ENCODE results near the gene RABAC1. TPM values are rescaled to one million over a fixed set of nuclear protein-coding genes. Genes with fewer than 3 reads are reported as not detected.

Gene RABAC1, protein sequence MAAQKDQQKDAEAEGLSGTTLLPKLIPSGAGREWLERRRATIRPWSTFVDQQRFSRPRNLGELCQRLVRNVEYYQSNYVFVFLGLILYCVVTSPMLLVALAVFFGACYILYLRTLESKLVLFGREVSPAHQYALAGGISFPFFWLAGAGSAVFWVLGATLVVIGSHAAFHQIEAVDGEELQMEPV
- 65.1 TPM for polyA plus RNA-seq (2013, experiment 1 of 2)
- polyA plus RNA-seq (2013, experiment 2 of 2): 69.9 TPM

DNA sequence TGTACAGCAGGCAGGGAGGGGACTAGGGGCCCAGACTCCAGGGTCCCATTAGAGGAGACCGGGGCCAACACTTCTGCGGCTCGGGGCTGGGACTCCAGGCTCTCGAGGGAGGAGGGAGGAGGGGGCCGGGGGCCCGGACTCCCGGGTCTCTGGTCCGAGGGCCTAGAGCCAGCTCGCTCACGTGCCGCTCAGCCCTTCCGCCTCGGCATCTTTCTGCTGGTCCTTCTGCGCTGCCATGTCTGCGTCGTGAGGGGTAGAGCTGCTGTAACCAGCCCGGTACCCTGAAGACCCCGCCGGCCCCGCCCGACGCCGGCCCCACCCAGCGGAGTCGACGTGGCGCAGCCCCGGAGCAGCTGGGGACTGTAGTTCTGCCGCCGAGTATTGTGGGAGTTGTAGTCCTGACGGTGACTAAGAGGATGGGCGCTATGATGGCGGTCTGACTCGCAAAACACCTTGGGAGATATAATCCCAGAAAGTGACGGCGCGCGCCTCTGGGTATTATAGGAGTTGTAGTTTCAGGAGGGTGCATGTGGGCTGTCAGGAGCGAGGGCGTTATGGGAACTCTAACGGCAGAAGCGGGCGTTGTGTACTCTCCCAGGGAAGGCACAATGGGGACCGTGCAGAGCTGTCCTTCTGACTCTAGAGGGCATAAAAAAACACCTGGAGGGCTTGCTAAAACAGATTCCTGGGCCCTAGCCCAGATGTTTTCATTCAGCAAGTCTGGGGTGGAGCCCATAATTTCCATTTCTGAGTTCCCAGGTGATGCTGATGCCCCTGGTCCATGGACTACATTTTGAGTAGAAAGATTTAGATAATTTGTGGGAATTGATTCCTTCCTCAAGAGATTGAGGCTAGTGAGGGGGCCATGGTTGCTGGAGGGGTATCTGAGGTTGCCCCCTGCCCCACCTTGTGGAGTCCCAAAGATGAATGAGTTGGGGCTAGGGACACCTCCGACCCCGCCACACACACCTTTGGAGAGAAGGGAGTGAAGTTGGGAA lies at the start of gene RABAC1:
Gene RABAC1 (minus strand): TSS at position 266 of the 998 bp plus-strand sequence. CDS start 29 bp downstream, at position 237.
- Histone ChIP-seq H3K4me3 (ENCODE audit: low read length) (peak within 1 kb of the TSS; percentile 93), H3K27ac (ENCODE audit: low read depth, low read length) (peak within 1 kb of the TSS; percentile 54), H3K9ac (ENCODE audit: low read depth, low read length) (peak within 1 kb of the TSS; percentile 75), H3K36me3 (ENCODE audit: insufficient read depth, low read length) (peaks cover 11% of the 10 kb centered on the region), H3K4me1 (ENCODE audit: insufficient read depth, low read length) (peaks cover 5% of the 10 kb centered on the region), H3K9me3 (ENCODE audit: insufficient read depth, low read depth, low read length) (no peaks in the 10 kb centered on the region), H3K27me3 (ENCODE audit: insufficient read depth, low read length) (no peaks in the 10 kb centered on the region)
- 5% methylated on average over 46 of the region's 46 CpGs for WGBS

DNA sequence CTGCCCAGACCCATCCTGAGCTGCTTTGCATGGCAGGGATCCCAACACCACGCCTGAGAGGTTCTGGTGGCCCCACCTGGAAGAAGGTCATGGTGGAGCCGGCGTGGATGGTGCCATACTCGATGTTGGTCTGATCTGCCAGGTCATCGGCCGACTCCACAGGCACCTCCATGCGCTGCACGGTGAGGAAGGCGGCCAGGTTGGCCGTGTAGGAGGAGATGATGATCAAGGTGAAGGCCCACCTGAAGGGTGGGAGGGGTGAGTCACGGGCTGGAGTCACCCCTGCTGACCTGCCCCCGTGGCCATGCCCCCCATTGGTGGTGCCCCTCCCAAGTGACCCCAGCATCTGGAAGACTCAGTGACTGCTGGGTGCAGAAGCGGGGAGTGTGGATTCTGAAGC lies 47.4 kb upstream of the RABAC1 start:
- no peak overlapping the region for H3K9ac ChIP-seq (ENCODE audit: low read depth, low read length)
- 90% methylated on average over 13 of the region's 13 CpGs for WGBS
- peaks cover 4% of the 10 kb centered on the region; the same call in 1 of the 2 replicates for H3K27me3 ChIP-seq (ENCODE audit: insufficient read depth, low read length)
- H3K4me3 ChIP-seq (ENCODE audit: low read length): no peak overlapping the region
- H3K9me3 ChIP-seq (ENCODE audit: insufficient read depth, low read depth, low read length): no peaks in the 10 kb centered on the region
- no peak overlapping the region for H3K27ac ChIP-seq (ENCODE audit: low read depth, low read length)
- no peaks in the 10 kb centered on the region for H3K4me1 ChIP-seq (ENCODE audit: insufficient read depth, low read length)
- peaks cover 3% of the 10 kb centered on the region; the same call in 1 of the 2 replicates for H3K36me3 ChIP-seq (ENCODE audit: insufficient read depth, low read length)

DNA sequence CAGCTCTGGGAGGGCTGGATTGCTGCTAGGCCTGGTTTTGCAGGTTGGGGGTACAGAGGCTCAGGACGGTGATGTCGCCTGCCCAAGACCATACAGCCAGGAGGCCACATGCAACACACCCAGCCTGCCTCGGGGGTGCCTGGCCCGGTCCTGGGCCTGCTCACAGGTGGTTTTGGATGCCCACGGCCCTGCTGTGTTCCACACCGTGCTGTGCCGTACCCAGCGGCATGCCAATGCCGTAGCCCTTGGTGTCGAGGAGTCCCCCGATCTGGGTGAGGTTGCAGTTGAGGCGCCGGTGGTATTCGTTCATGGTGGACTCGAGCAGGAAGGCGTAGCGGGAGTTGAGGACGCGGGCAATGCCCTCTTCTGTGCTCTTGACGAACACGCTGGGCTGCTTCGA lies 46.4 kb upstream of the RABAC1 start:
- Histone ChIP-seq H3K4me1 (ENCODE audit: insufficient read depth, low read length) (no peaks in the 10 kb centered on the region), H3K9me3 (ENCODE audit: insufficient read depth, low read depth, low read length) (no peaks in the 10 kb centered on the region), H3K36me3 (ENCODE audit: insufficient read depth, low read length) (peaks cover 3% of the 10 kb centered on the region; the same call in 1 of the 2 replicates), H3K27me3 (ENCODE audit: insufficient read depth, low read length) (peaks cover 13% of the 10 kb centered on the region), H3K9ac (ENCODE audit: low read depth, low read length) (no peak overlapping the region), H3K4me3 (ENCODE audit: low read length) (no peak overlapping the region), H3K27ac (ENCODE audit: low read depth, low read length) (no peak overlapping the region)
- WGBS: 96% methylated on average over 22 of the region's 22 CpGs

DNA sequence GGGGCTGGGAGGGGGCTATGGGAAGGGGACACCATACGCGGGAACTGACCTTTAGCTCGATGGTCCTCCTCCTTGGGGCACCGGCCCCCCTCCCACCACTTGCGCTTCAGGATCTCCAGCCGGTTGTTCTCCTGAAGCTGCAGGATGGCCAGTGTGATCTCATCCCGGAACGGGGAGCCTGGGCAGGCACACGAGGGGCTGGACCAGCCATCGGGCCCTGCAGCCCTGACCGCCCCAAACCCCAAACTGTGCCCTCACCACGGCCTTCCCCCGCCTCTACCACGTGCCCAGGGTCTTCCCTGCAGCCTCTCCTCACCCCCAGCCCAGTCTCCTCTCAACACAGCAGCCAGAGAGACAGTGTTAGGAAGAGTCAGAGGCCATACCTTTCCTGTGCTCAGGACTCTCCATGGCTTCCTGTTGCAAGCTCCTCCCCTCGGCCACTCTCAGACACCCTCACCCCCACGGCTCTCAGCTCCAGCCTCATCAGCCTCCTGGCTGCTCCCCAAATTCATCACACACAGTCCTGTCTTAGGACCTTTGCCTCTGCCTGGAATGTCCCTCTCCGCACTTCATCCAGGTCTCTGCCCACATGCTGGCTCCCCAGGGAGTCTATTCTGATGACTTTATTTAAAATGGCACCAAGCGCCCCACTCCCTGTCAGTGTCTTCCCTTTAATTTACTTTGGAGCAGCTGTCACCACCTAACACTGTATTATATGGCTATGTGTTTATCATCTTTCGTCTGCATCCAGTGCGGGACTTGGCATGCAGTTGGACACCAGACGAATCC lies 44.6 kb upstream of the RABAC1 start:
- no peaks in the 10 kb centered on the region for H3K4me1 ChIP-seq (ENCODE audit: insufficient read depth, low read length)
- H3K4me3 ChIP-seq (ENCODE audit: low read length): no peak overlapping the region
- WGBS: 88% methylated on average over 21 of the region's 21 CpGs
- H3K27ac ChIP-seq (ENCODE audit: low read depth, low read length): no peak overlapping the region
- H3K36me3 ChIP-seq (ENCODE audit: insufficient read depth, low read length): peaks cover 3% of the 10 kb centered on the region; the same call in 1 of the 2 replicates
- no peak overlapping the region for H3K9ac ChIP-seq (ENCODE audit: low read depth, low read length)
- no peaks in the 10 kb centered on the region for H3K9me3 ChIP-seq (ENCODE audit: insufficient read depth, low read depth, low read length)
- peaks cover 30% of the 10 kb centered on the region for H3K27me3 ChIP-seq (ENCODE audit: insufficient read depth, low read length)

DNA sequence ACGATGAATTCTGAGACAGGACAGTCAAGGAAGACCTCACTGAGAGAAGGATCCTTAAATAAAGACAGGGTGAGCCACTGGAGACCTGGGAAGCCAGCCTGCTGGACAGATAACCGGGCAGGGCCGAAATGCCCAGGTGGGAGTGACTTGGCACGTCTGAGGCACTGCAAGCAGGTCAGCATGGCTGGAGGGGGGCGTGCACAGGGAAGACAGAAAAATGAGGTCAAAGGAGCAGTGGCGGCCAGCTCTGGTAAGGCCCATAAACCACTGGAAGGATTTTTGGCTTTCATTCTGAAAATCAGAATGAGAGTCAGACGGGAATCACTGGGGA lies 40.7 kb upstream of the RABAC1 start:
- Histone ChIP-seq H3K36me3 (ENCODE audit: insufficient read depth, low read length) (peaks cover 3% of the 10 kb centered on the region; the same call in 1 of the 2 replicates), H3K4me1 (ENCODE audit: insufficient read depth, low read length) (peaks cover 6% of the 10 kb centered on the region), H3K27ac (ENCODE audit: low read depth, low read length) (no peak overlapping the region), H3K4me3 (ENCODE audit: low read length) (no peak overlapping the region), H3K9me3 (ENCODE audit: insufficient read depth, low read depth, low read length) (no peaks in the 10 kb centered on the region), H3K9ac (ENCODE audit: low read depth, low read length) (no peak overlapping the region), H3K27me3 (ENCODE audit: insufficient read depth, low read length) (peaks cover 68% of the 10 kb centered on the region)
- WGBS: 89% methylated on average over 7 of the region's 7 CpGs

DNA sequence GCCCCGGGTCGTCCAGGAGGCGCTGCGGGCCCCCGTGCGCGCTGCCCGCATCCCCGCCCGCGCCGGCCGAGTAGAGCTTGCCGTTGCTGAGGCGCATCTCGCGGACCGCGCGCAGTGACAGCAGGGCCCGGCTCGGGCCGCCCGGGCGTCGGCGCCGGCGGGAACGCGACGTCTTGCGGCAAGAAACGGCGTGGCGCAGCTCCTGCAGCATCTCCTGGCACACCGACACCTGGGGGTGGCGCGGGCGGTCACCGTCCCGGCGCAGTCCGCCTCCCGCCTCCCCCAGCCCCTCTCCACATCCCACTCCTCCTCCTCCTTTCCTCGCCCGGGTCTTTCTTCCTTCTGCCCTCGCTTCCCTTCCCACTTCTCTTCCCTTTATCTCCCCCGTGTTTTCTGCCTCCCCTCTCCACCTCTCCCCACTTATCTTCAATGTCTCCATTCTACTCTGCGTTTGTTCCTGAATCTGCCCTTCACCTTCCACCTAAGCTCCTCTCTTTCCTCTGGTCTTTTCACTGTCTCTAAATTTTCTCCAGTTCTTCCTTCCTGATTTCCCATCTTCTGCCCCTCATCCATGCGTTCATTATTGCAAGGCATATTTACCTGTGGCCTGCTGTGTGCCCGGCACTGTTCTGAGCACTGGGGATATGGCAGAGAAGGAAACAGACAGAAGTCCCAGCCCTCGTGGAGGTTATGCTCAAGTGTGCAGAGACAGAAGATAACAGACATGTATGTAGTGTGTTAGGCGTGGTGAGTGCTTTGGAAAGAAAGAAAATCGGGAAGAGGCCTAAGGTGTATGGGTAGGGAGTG lies 40.2 kb upstream of the RABAC1 start:
- no peaks in the 10 kb centered on the region for H3K9me3 ChIP-seq (ENCODE audit: insufficient read depth, low read depth, low read length)
- H3K4me3 ChIP-seq (ENCODE audit: low read length): peak overlapping the region; percentile 27; the same call in 1 of the 2 replicates

DNA sequence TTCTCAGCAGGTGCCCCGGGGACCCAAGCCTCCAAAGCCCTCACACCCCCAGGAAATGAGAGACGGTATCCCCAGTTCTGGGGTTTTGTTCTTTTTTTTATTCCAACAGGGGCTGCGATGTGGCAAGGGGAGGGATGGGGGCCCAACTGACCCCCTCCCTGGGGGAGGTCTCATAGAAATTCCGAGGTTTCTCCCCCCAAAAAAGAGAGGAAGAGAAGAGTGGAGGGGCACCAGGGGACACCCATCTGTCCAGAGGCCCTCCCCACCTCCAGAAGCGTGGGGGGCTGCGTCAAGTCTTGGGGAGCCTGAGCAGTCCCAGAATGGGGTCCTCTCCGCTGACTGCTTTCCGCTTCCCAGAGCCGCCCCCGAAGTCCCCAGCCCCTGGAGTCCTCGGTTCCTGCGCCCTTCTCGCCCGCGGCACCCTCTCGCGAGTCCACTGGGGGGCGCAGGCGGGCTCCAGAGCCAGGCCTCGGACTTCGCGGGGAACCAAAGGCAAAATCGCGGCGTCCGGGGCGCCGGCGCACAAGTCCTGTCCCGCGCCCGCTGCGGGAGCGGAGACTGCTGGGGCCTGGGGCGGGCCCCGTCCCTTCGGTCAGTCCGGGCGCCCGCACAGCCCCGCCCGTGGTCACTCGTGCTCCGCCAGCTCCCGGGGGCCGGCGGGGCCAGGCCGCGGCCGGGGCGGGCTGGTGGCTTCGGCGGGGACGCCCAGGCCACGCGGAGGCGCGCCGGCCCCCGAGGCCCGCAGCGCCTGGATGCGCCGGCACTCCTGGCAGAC lies 39.3 kb upstream of the RABAC1 start:
- H3K27ac ChIP-seq (ENCODE audit: low read depth, low read length): no peak overlapping the region

More for the DNA sequence above, 40.2 kb upstream of the RABAC1 start:
- WGBS: 12% methylated on average over 55 of the region's 55 CpGs
- Histone ChIP-seq H3K9ac (ENCODE audit: low read depth, low read length) (no peak overlapping the region), H3K27ac (ENCODE audit: low read depth, low read length) (no peak overlapping the region), H3K4me1 (ENCODE audit: insufficient read depth, low read length) (peaks cover 6% of the 10 kb centered on the region), H3K36me3 (ENCODE audit: insufficient read depth, low read length) (peaks cover 3% of the 10 kb centered on the region; the same call in 1 of the 2 replicates), H3K27me3 (ENCODE audit: insufficient read depth, low read length) (peaks cover 73% of the 10 kb centered on the region)

DNA sequence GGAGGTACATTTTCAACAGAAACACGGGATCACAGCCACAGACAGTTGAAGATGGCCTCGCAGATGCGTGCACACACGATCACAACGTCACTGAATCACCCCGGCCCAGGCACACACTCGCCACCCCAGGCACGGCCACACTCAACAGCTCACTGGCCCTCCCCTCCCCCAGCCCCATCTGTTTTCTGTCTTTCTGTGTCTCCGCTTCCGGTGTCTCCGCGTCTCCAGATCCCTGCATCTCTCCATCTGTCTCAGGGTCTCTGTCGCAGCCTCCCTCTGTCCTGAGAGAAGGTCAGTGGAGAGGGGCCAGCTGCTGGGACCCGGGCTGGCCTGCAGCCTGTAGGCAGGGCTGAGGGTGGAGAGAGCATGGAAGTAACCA lies 38.7 kb upstream of the RABAC1 start:
- H3K4me1 ChIP-seq (ENCODE audit: insufficient read depth, low read length): peaks cover 11% of the 10 kb centered on the region
- peaks cover 85% of the 10 kb centered on the region for H3K27me3 ChIP-seq (ENCODE audit: insufficient read depth, low read length)
- H3K4me3 ChIP-seq (ENCODE audit: low read length): peak overlapping the region; percentile 45
- no peak overlapping the region for H3K27ac ChIP-seq (ENCODE audit: low read depth, low read length)
- H3K36me3 ChIP-seq (ENCODE audit: insufficient read depth, low read length): peaks cover 3% of the 10 kb centered on the region; the same call in 1 of the 2 replicates
- H3K9me3 ChIP-seq (ENCODE audit: insufficient read depth, low read depth, low read length): no peaks in the 10 kb centered on the region
- 4% methylated on average over 14 of the region's 14 CpGs for WGBS
- H3K9ac ChIP-seq (ENCODE audit: low read depth, low read length): no peak overlapping the region

More for the DNA sequence above, 39.3 kb upstream of the RABAC1 start:
- Histone ChIP-seq H3K9me3 (ENCODE audit: insufficient read depth, low read depth, low read length) (no peaks in the 10 kb centered on the region), H3K9ac (ENCODE audit: low read depth, low read length) (no peak overlapping the region), H3K4me1 (ENCODE audit: insufficient read depth, low read length) (peaks cover 7% of the 10 kb centered on the region), H3K27me3 (ENCODE audit: insufficient read depth, low read length) (peaks cover 81% of the 10 kb centered on the region), H3K36me3 (ENCODE audit: insufficient read depth, low read length) (peaks cover 3% of the 10 kb centered on the region; the same call in 1 of the 2 replicates), H3K4me3 (ENCODE audit: low read length) (peak overlapping the region; percentile 45; the same call in 1 of the 2 replicates)
- 2% methylated on average over 64 of the region's 64 CpGs for WGBS

DNA sequence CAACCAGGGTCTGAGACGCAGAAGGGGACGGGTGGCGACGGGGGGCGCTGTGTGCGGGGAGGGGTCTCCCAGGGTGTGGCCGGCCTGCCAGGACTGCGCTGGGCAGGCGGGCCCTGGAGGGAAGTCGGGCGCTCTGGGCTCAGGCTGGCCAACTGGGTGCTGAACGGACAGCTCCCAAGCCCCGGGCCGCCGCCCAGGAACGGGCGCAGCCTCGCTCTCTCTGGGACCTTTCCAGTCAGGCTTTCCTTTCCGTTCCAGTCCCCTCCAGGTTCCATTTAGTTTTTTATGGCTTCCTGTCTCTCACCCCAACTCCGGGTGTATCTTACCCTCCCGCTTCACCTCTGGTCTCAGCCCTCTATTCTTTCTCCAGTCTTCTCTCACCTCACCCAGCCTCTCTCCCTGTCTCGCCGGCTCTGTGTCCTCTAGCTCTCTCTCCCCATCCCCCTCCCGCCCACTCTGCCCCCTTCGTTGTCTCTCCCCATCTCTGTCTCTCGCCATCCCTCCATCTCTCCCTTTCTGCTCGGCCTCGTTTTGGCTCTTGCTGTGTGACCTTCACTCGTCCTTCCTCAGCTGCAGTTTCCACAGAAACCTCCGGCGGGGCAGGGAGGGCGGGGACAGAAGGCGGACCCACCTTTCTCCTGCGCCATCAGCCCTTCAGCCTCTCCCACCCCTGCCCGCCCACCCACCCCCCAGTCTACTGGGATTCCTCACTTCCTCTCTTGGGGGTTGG lies 38.2 kb upstream of the RABAC1 start:
- 2% methylated on average over 34 of the region's 35 CpGs for WGBS
- peaks cover 85% of the 10 kb centered on the region for H3K27me3 ChIP-seq (ENCODE audit: insufficient read depth, low read length)

More for the DNA sequence above, 38.2 kb upstream of the RABAC1 start:
- Histone ChIP-seq H3K4me3 (ENCODE audit: low read length) (peak overlapping the region; percentile 45), H3K4me1 (ENCODE audit: insufficient read depth, low read length) (peaks cover 11% of the 10 kb centered on the region), H3K9me3 (ENCODE audit: insufficient read depth, low read depth, low read length) (no peaks in the 10 kb centered on the region), H3K27ac (ENCODE audit: low read depth, low read length) (no peak overlapping the region), H3K36me3 (ENCODE audit: insufficient read depth, low read length) (peaks cover 3% of the 10 kb centered on the region; the same call in 1 of the 2 replicates), H3K9ac (ENCODE audit: low read depth, low read length) (no peak overlapping the region)
